GM19043 (cell line): ENCODE measurements around the gene CENPP.

ENCODE experiments used
- ATAC-seq: cut with Tn5 transposase; IDR thresholded peaks from one replicate; pipeline ENCODE4 v1.9.1; 2021; ENCODE audit warnings: low read depth; ENCODE audit not compliant: unreplicated experiment

CENPP gene

GRCh38 chr9:92468206-92468605 lies 142.5 kb downstream of the CENPP start:
- no peak for ATAC-seq

- no peak for ATAC-seq
Observed at GRCh38 chr9:92474587-92474986, 148.8 kb downstream of the CENPP start.

- no peak for ATAC-seq
Observed at GRCh38 chr9:92476962-92477361, 151.2 kb downstream of the CENPP start.

- ATAC-seq, result no peak
Observed at GRCh38 chr9:92478783-92479182, 153.0 kb downstream of the CENPP start.

- no peak for ATAC-seq
Observed at GRCh38 chr9:92479346-92479745, 153.6 kb downstream of the CENPP start.

- ATAC-seq, result no peak
Observed at GRCh38 chr9:92480291-92480771, 154.6 kb downstream of the CENPP start.

GRCh38 chr9:92480986-92481633 lies 155.4 kb downstream of the CENPP start:
- ATAC-seq, result no peak

GRCh38 chr9:92482329-92482728 lies 156.6 kb downstream of the CENPP start, which contains the start of gene ASPN:
Gene ASPN (minus strand): TSS chr9:92482506.
- no peak for ATAC-seq

GRCh38 chr9:92482805-92483204 lies 157.1 kb downstream of the CENPP start:
- ATAC-seq, result no peak

- ATAC-seq, result no peak
Observed at GRCh38 chr9:92483627-92484545, 158.1 kb downstream of the CENPP start.

GRCh38 chr9:92484563-92484962 lies 158.8 kb downstream of the CENPP start:
- ATAC-seq, result no peak

GRCh38 chr9:92486371-92486770 lies 160.6 kb downstream of the CENPP start:
- ATAC-seq, result no peak

- ATAC-seq, result no peak
Observed at GRCh38 chr9:92488681-92489550, 163.2 kb downstream of the CENPP start.

- no peak for ATAC-seq
Observed at GRCh38 chr9:92492781-92493401, 167.1 kb downstream of the CENPP start.

GRCh38 chr9:92493749-92494387 lies 168.1 kb downstream of the CENPP start:
- no peak for ATAC-seq

- ATAC-seq, result no peak
Observed at GRCh38 chr9:92494856-92495255, 169.1 kb downstream of the CENPP start.

- ATAC-seq, result no peak
Observed at GRCh38 chr9:92496396-92497176, 170.8 kb downstream of the CENPP start.

GRCh38 chr9:92499701-92500100 lies 173.9 kb downstream of the CENPP start:
- ATAC-seq, result no peak

GRCh38 chr9:92500725-92501124 lies 175.0 kb downstream of the CENPP start:
- no peak for ATAC-seq
